ENCODE results near the gene MAPK10.

GRCh38 chr4:86233681-86234080, 126.2 kb downstream of the MAPK10 start:
- TF ChIP-seq CTCF (IDR thresholded peaks at IDR 0.05) (no peak), POLR2A (IDR thresholded peaks at IDR 0.05) (no peak)
